HK-2 (cell line): ENCODE data around the gene CALD1.

Experiments used
- DNase-seq: peaks from one replicate; pipeline ENCODE4 v3.0.0-alpha.2; 2018; ENCODE audit not compliant: unreplicated experiment

The CALD1 gene

DNA sequence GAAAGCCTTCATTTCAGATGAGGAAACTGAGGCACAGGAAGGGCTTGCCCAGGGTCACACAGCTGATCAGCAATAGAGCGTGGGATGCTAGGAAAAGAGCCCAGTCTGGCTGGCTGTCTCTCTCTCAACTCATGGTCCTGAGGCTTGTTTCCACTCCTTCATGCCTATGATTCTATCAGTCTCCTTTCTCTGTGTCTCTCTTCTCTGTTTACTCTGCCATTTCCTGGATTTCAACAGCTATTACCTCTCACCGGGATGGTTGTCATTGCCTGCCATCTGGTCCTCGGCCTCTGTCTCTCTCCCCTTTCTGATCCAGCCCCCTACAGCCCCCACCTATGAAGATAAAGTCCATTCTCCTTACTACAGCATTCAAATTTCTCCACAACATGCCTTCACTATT, 113.5 kb downstream of the CALD1 start:
- no peak for DNase-seq

DNA sequence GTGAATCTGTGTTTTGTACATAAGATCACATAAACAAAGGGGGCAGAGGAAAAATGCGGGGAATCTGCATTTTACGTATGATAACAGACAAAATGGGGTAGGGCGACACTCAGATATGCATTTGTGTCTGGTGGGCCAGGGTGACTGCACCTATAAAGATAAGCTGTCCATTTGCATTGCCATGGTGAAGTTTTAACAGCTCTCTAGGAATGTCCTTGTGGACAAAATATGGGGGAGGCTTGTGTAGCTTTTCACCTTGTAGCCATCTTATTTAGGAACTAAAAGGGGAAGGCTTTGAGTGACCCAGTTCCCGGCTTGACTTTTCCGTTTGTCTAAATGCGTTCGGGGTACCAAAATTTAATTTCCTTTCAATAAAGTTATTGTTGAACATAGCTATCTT, 114.5 kb downstream of the CALD1 start:
- no peak for DNase-seq

DNA sequence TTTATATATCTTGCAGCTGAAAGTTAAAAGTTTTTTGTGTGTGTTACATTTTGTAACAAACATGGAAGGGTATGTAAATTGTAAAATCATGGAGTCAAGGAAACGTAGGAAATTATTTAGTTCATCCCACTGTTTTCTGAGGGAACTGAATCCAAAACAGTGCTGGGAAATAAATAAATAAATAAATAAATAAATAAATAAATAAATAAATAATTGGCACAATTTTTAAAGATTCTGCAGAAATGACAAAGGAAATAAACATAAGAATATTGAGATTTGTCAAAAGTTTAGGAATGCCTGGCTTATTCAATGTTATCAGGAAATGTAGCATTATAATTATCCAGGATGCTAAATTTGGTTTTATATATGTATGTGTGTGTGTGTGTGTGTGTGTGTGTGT, 115.5 kb downstream of the CALD1 start:
- DNase-seq = no peak

DNA sequence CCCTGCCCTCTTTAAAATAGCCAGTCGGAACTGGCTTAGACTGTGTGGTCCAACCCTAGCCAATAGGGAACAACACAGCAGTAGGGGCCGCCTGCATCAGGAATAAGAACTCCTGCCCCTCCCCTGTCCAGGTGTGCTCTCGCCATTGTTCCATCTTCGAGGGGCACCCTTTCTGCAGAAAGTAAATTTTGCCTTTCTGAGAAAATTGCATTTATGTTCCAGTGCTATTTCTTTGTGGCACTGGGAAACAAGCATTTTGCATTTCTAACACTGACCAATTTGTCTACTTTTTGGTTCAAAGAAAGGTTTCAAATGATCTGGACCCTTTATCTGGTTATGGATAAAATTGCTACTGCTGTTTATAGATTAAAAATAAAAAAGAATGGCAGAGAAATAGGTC, 116.6 kb downstream of the CALD1 start:
- DNase-seq = no peak

DNA sequence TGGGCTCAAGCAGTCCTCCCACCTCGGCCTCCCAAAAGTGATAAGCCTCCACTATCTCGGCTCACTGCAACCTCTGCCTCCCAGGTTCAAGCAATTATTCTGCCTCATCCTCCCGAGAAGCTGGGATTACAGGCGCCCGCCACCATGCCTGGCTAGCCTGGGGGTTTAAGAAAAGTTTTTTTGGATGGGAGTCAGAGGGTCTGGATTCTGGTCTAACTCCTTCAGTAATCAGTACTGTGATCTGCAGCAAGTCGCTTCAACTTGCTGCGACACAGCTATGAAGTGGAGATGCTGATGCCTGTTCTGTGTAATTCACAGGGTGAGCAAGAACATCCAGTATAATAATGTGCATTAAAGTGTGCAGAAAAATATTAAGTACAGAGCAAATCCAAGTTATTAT, 118.5 kb downstream of the CALD1 start:
- no peak for DNase-seq

DNA sequence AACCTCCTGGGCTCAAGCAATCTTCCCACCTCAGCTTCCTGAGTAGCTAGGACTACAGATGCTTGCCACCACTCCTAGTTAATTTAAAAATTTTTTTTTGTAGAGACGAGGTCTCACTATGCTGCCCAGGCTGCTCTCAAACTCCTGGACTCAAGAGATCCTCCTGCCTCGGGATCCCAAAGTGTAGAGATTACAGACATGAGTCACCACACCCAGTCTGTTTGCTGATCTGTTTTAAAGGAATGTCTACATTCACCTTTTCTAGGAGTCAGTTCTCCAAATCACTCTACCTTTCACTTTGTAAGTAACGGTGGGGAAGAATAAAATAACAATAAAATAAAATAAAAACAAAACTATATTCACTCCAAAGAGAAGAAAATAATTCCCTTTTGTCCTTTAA, 120.3 kb downstream of the CALD1 start:
- no peak for DNase-seq

DNA sequence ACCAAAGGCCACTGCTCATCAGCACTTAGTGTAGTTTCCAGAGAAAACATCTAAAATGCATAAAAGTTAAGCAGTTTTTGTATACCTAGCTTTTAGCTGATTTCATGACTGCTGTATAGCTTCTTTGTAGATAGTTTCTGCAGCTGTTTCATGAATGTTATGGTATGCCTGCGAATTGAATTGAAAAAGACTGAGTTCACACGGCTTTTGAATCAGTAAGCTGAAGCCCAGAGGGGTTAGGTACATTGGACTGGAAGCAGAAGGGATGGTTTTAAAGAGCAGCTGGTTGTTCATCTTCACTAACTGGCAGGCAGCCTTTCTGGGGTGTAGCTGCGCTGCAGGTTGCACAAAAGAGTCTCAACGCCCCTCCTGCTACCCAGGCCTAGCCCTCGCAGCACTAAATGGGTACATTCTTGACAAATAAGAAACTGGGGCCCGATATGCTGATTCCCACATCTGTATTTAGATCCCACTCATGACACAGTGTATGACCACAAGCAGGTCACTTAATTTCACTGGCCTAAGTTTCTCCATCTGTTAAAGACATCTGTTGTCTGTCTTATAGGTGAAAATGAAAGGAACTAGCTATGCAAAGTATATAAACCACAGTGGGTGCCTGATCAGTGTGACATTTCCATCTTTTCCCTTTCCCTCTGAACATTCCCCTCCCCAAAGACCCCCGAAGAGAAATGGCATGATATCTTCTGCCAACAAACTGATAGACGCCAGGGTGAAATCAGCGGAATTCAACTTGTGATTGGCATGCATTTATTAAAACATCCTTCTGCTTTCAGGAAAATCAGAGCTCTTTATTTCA, 120.9 kb downstream of the CALD1 start:
- DNase-seq = no peak

DNA sequence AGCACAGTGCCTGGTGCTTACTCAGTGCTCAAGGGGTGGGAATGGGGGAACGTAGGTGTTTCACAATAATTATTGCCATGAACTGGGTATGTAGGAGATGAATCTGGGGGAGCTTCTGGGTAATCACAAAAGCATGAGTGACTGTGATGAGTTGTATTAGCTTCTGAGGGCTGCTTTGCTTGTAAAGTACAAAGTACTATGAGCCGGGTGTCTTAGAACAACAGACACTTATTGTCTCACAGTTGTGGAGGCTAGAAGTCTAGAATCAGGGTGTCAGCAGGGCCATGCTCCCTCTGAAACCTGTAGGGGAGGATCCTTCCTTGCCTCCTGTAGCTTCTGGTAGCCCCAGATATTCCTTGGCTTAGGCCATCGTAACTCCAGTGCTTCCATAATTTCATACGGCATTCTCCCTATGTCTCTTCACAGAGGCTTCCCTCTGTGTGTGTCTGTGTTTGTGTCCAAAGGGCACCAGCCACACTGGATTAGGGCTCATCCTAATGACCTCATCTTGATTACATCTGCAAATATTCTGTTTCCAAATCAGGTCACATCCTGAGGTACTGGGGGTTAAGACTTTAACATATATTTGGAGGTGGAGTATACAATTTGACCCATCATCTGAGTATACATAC, 122.1 kb downstream of the CALD1 start:
- DNase-seq = no peak

DNA sequence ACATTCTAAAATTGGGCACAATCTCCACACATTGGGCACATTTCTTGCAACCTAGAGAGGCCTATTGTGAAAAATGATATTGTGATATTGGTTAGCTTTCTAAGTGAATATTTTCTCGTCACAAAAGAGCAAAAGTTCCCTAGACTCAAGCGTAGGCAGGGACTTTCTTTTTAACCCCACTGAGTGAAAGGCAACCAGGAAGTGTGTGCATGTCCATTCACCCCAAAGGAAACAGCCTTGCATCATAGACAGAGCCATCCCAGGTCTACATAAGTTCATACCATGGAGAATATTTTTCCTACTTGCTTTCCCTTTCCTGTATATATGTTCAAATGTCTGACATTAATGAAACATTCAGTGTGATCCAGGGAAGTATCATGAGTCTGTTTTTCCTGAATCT, 122.6 kb downstream of the CALD1 start:
- DNase-seq = no peak

DNA sequence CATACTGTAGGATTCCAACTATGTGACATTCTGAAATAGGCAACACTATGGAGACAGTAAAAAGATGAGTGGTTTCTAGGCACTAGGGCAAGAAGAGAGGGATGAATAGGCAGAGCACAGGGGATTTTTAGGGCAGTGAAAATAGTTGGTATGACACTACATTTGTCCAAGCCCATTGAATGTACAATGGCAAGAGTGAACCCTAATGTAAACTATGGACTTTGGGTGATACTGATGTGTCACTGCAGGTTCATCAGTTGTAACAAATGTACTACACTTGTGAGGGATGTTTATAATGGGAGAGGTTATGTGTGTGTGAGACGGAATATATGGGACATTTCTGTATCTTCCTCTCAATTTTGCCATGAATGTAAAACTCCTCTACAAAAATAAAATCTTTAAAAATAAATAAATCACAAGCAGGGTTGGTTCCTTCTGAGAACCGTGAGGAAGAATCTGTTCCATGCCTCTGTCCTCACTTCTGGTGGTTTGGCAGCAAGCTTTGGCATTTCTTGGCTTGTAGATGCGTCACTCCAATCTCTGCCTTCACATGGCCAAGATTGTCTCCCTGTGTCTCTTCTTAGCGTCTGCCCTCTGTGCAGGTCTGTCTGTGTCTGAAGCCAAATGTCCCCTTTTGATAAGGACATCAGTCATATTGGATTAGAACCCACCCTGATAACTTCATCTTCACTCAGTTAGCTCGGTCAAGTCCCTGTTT, 123.8 kb downstream of the CALD1 start:
- no peak for DNase-seq

DNA sequence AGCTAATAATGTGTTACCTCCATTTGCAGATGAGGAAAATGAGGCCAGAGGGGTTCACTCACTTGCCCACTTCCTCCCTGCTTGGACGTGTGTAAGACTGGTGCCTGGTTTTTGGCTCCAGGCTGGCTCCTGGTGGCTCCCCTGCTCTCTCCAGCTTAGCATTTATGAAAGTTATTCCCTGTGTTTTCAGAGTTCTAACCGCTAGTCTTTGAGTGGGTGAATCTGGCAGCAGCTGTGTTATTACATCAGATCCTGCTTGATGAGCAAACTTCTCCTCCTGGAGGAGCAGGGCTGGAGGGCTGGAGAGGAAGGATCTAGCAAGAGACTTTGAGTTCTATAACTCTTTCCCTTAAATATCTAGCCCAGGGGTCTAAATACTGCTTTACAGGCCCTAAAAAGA, 125.9 kb downstream of the CALD1 start:
- DNase-seq = no peak

DNA sequence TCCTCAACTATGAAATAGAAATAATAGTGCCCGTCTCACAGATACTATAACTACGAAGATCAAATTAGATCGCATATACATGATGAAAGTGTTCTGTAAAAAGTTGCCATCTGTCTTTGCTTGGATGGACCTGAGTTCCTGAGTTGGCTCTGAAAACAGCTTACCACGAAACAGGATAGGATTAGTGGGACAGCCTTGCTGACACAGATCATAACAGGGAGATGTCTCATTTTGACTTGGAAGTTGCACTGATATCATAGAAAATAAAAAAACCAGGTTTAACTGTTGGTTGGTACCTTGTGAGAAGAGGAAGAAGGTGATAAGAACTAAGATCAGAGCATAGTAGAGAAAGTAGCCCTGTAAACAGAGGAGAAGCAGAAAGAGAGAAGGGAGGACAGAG, 127.6 kb downstream of the CALD1 start:
- no peak for DNase-seq

DNA sequence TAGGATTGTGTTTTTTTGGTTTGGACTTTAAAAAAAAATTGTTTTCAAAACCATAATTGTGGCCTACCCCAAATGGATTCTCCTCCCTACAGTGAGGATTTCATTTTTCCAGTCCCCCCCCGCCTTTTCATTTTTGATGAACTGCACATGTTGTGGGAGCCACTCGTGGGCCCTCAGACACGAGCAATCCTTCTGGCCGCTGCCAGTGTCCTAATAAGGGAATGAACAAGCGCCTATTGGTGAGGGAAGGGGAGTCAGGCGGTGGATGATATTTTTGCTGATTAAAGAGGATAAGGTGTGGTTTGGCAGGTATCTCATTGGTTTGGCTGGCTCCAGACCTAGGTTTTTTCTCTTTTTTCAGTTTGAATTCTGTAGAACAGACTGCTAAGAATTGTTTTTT, 128.2 kb downstream of the CALD1 start:
- DNase-seq = no peak

DNA sequence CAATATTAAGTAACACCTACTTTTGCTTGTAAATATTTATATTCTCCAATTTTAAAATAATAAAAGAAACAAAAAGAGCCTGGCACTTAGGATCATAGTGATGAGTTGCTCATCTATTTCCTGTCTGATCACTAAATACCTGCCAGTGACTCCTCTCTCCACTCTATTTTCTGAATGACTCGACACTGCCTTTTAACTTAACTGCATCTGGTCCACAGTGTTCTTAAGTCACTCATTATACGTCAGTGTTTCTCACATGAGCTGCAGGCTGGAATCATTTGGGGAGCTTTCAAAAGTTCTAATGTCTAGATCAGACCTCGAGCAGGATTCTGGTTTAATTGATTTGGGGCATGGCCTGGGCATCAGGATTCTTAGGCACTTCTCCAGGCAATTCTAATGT, 128.9 kb downstream of the CALD1 start:
- DNase-seq = no peak

DNA sequence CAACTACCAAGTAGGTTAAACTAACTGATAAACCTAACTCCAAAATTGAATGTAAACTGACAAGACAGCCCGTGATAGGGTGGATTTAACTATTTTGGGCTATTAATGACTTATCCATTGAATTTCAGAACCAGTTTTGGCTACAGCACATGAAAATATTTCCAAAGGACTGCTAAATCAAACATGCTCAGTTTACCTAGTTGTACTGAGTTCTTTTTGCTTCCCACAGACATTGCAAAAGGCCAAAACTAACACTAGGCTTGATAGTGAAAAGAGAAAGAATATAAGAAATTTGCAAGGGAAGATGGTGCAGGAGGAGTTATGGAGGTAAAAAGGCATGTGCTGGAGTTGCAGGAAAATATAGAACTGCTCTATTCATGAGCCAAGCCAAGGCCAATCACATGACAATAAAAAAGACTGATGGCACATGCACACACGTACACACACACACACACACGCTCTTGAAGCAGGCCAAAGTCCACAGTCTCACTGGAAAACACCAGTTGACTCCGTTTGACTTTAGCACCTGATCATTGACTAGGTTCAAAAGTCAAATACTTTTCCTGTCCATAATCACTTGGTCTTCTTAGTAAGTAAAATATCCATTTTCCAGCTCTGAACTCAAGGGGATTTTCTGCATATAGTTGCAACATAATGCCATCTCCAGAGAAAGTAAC, 130.9 kb downstream of the CALD1 start:
- no peak for DNase-seq

DNA sequence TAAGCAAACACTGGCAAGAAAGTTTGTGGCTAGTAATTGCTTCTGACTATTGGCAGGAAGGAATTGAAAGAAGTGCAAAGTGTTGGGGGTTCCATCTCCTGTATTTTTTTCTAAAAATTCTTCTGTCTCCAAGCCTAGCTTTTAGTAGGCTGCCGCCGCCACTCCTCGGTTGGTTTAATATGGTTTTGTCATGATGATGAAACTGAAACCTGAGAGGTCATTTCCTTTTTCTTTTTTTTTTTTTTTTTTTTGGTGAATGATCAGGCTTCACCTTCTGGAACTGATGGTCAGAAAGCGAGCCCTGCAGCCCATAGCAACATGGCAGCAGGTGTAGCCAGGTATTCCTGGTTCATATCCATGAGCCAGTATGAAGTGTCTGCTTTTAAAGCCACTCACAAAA, 131.5 kb downstream of the CALD1 start:
- DNase-seq = no peak

DNA sequence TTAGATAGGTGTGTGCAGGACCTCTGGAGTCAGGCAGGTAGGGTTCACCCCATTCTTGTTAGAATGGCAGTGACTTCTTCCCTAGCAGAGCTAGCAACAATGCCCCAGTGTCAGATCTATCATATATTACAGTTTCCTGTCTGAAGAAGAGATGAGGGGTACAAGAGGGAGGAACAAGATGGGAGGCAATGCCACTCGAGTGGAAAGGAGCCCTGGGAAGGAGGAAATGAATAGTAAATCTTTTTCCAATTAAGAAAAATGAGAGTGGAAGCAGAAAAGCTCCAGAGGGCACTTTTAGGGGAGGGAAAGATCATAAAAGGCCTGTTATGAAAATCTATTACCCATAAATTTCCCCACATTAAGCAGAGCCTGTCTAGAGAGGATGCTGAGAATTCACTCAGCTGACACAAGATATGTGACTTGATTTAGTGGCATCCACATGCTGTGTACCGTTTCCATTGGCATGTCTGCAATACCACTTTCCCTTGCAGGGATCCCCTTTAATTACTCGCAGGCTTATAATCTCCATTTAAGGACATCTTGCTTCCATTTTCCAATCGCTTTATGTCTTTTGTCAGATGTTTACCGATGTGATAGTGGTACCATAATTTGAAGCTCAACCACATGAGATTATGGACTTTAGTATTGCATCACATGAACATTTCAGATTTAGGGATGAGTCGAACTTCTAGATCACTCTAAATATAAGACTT, 136.9 kb downstream of the CALD1 start:
- no peak for DNase-seq

DNA sequence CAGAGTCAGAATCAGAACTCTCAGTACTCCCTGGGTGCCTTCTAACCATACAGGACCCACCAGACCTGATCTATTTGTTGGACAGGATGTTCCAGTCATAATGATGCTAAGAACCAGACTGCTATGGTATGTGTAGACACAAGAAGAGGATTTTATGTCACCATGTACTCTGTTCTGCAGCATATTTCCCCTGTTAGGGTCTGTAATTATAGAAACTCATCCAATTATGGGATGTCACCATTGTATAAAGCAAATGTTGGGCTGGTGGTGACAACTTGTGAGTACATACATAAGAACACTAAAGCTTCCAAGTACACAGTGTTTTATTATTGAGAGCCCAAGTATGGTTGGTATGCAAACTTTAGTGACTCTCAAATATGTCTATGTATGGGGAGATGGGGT, 139.8 kb downstream of the CALD1 start:
- DNase-seq = no peak

DNA sequence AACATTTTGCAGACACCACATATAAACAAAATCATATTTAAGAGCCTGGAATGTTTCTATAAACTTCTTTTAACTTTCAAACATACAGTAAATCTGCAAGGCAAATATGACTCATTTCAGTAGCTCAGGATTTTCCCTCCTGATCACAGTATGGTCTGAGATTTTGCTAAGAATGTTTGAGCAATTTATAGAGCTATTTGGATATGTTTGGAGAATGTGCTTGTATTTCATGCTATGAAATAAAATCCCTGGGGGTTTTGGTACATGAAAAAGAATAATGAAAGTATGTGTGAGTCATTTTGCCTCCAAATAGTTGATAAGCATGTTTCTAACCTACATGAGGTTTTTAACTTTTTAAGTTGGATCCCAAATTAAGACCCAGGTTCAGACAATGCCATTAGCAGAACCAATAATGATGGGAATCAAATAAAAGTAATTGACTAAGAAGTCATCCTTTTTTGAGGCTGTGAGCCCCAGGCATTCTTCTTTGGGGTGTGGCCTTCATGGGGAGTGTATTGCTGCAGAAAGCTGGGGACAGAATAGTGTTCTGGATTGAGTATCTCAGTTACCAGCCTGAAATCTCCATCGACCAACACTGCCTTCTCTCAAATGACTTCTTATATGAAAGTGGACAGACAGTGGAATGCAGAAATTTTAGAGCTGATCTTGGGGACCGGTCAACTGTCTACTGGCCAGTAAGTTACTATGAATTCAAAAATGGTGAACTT, 140.8 kb downstream of the CALD1 start:
- DNase-seq = no peak

DNA sequence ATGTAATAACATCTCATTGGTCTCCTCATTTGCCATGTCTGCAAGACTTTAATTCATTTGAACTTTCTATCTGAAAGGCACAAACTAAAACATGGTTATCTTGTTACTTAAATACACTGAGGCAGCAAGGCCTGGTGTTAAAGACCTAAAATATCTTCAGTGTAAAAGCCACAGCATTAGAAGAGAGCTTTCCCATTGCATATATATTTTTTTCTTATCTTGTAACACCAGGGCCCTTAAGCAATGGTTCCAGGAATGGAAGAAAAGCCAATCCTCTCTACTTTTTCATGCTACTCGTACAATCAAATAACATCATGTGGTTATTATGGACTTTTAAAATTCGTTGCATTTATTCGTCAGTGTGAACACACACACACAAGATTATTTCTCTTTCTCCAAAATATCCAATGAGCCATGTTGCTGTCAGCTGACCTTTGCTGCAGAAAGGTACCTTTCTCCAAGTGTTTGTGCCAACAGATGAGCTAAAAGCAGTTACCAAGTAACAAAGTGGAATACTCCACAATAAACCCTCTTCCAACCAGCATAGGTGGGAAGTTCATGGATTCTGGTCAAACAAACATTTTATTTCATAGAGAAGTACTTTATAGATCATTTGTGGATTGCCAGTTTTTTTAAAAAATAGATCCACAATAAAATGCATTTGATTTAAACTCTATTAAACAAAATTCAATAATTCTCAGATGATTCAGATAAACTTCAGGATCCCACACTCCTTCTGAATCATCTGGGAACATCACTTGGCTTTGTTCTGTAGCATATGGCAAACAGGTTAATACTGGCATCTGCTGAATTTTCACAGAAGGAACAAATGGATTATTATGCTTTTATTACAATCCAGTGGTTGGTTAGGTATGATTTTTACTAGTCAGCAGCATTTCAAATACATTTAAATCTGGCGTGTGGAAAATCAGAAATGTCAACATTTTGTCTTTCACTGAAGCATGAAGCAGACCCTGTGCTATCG, 143.6 kb downstream of the CALD1 start:
- no peak for DNase-seq
